OCI-LY1 (cell line): ENCODE results near the gene RABL6.

Source experiments
- H2AFZ ChIP-seq: fragments of 200-600 bp; sonication (generic), shearing (Covaris generic); 2 replicates; pipeline ENCODE4 v1.6.0; 2014; ENCODE audit warnings: antibody characterized with exemption, mild to moderate bottlenecking, low read length
- H3F3A ChIP-seq: fragments of 200-600 bp; sonication (generic), shearing (Covaris generic); 2 replicates; pipeline ENCODE4 v1.6.0; 2014; ENCODE audit warnings: mild to moderate bottlenecking, antibody characterized with exemption, low read length, moderate library complexity; ENCODE audit not compliant: insufficient read depth
- H3K27ac ChIP-seq: fragments of 200-600 bp; sonication (generic); 2 replicates; pipeline ENCODE4 v1.5.1; 2014; ENCODE audit warnings: low read length, mixed run types, mild to moderate bottlenecking, low read depth; ENCODE audit not compliant: poor library complexity, severe bottlenecking
- H3K27me3 ChIP-seq: fragments of 200-600 bp; sonication (generic); 2 replicates; pipeline ENCODE4 v1.6.0; 2014; ENCODE audit warnings: antibody characterized with exemption, mild to moderate bottlenecking, low read length, moderate library complexity; ENCODE audit not compliant: insufficient read depth
- H3K36me3 ChIP-seq: fragments of 200-600 bp; sonication (generic); 2 replicates; pipeline ENCODE4 v1.6.1; 2014; ENCODE audit warnings: mild to moderate bottlenecking, antibody characterized with exemption, low read length, moderate library complexity, mixed read lengths; ENCODE audit not compliant: insufficient read depth
- H3K4me1 ChIP-seq: fragments of 200-600 bp; sonication (generic); 2 replicates; pipeline ENCODE4 v1.5.1; 2014; ENCODE audit warnings: mild to moderate bottlenecking, low read length, moderate library complexity; ENCODE audit not compliant: insufficient read depth, severe bottlenecking
- H3K4me2 ChIP-seq: fragments of 200-600 bp; sonication (generic), shearing (Covaris generic); 2 replicates; pipeline ENCODE4 v1.6.1; 2014; ENCODE audit warnings: low read length
- H3K4me3 ChIP-seq: fragments of 200-600 bp; sonication (generic); 2 replicates; pipeline ENCODE4 v1.5.1; 2014; ENCODE audit warnings: low read length, low read depth, mild to moderate bottlenecking, mixed read lengths; ENCODE audit not compliant: poor library complexity, severe bottlenecking
- H3K79me2 ChIP-seq: fragments of 200-600 bp; shearing (Covaris generic); 2 replicates; pipeline ENCODE4 v1.6.1; 2016; ENCODE audit warnings: mixed run types, low read length, mixed read lengths; ENCODE audit not compliant: insufficient read depth
- H3K9ac ChIP-seq: fragments of 200-600 bp; sonication (generic), shearing (Covaris generic); 2 replicates; pipeline ENCODE4 v1.6.1; 2014; ENCODE audit warnings: mild to moderate bottlenecking, low read length, mixed read lengths
- H3K9me2 ChIP-seq: fragments of 200-600 bp; sonication (generic), shearing (Covaris generic); 2 replicates; pipeline ENCODE4 v1.6.1; 2014; ENCODE audit warnings: low read depth, mild to moderate bottlenecking, low read length, mixed read lengths
- H3K9me3 ChIP-seq: fragments of 200-600 bp; shearing (Covaris generic); 2 replicates; pipeline ENCODE4 v1.6.1; 2014; ENCODE audit warnings: low read length, mixed read lengths
- H4K20me1 ChIP-seq: fragments of 200-600 bp; sonication (generic), shearing (Covaris generic); 2 replicates; pipeline ENCODE4 v1.6.0; 2016; ENCODE audit warnings: mild to moderate bottlenecking, low read length; ENCODE audit not compliant: insufficient read depth
- EZH2 ChIP-seq: fragments of 200-600 bp; sonication (generic), shearing (Covaris generic); IDR thresholded peaks from 2 replicates; pipeline ENCODE4 v1.8.0; 2017; ENCODE audit warnings: borderline replicate concordance, mixed run types, mild to moderate bottlenecking, antibody characterized with exemption, low read length, moderate library complexity, mixed read lengths
- TF ChIP-seq, protein P1 (sequence below): fragments of 200-600 bp; sonication (generic), shearing (Covaris generic); IDR thresholded peaks from 2 replicates; pipeline ENCODE4 v1.5.1; 2017; ENCODE audit warnings: mild to moderate bottlenecking, antibody characterized with exemption, low read length, moderate library complexity, mixed read lengths

RABL6 gene

DNA sequence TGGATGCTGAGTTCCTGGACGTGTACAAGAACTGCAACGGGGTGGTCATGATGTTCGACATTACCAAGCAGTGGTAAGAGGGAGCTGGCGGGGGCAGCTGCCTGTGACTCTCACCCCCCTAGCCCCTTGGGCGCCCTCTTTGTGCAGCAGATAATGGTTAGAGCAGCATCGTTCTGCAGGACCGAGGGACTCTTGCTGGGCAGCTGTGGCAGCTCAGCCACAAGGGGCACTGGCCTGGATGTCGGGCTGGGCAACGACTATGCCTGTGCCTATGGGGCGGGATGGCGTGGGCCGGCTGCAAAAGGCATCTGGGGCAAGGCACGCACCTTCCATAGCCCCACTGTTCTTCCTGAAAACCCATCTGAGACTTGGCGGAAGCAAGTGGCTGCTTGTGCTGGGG lies 21.7 kb downstream of the RABL6 start:
- TF ChIP-seq, protein P1, sequence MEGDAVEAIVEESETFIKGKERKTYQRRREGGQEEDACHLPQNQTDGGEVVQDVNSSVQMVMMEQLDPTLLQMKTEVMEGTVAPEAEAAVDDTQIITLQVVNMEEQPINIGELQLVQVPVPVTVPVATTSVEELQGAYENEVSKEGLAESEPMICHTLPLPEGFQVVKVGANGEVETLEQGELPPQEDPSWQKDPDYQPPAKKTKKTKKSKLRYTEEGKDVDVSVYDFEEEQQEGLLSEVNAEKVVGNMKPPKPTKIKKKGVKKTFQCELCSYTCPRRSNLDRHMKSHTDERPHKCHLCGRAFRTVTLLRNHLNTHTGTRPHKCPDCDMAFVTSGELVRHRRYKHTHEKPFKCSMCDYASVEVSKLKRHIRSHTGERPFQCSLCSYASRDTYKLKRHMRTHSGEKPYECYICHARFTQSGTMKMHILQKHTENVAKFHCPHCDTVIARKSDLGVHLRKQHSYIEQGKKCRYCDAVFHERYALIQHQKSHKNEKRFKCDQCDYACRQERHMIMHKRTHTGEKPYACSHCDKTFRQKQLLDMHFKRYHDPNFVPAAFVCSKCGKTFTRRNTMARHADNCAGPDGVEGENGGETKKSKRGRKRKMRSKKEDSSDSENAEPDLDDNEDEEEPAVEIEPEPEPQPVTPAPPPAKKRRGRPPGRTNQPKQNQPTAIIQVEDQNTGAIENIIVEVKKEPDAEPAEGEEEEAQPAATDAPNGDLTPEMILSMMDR: no peak
- TF ChIP-seq EZH2: no peak
- Histone ChIP-seq H3K27ac (no peak overlapping the region), H3K79me2 (no peaks in the 10 kb centered on the region), H3K36me3 (peaks cover 81% of the 10 kb centered on the region), H3K9ac (no peak overlapping the region), H2AFZ (no peak overlapping the region), H3K9me3 (no peaks in the 10 kb centered on the region), H4K20me1 (no peaks in the 10 kb centered on the region), H3K4me3 (no peak overlapping the region), H3F3A (no peaks in the 10 kb centered on the region), H3K27me3 (no peaks in the 10 kb centered on the region), H3K4me2 (no peak overlapping the region), H3K4me1 (no peaks in the 10 kb centered on the region), H3K9me2 (no peaks in the 10 kb centered on the region)

DNA sequence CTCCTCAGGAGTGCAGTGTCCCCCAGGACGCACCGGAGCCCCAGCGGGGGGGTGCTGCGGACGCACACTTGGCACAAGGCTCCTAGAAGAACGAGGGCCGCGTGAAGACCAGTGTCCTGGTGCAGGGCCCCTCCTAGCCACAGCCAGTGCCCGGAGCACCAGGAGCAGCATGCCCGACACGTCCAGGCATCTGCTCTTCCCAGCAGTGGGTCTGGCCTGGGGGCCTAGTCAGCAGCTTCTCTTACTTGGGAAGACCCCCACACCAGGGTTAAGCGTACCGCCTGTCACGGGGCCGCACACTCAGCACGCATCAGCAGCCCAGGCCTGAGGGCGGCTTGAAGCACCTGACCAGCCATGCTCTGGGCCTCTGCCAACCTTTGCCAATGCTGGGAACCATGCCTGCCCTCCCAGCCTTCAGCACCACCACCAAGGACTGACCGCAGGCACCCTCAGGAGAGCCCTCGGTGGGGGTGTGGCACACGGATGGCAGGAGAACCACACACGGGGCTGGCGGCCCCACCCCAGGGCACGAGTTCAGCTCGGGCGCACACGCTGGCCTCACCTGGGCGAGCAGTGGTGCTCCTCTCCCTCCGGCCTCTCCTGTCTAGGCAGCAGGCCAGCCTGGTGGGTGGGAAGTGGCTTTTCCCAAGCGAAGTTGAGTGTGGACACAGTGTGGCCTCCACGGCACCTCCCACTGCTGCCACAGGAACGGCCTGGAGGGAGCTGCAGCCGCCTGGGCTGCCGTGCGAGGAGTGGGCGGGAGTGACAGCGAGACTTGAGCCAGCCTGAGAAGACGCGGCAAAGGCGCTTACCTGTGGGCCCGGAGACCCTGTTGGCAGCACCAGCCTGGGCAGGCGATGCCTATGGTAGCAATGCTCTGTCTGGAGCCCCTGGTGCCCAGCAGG lies 22.5 kb downstream of the RABL6 start:
- no peaks in the 10 kb centered on the region for H3K4me1 ChIP-seq
- H3K9ac ChIP-seq: no peak overlapping the region
- peaks cover 76% of the 10 kb centered on the region for H3K36me3 ChIP-seq
- no peak for TF ChIP-seq EZH2
- H3K27me3 ChIP-seq: no peaks in the 10 kb centered on the region
- no peaks in the 10 kb centered on the region for H3K79me2 ChIP-seq
- H3K27ac ChIP-seq: no peak overlapping the region
- no peaks in the 10 kb centered on the region for H3K9me3 ChIP-seq
- H3K4me3 ChIP-seq: no peak overlapping the region
- H3K9me2 ChIP-seq: no peaks in the 10 kb centered on the region
- H3F3A ChIP-seq: no peaks in the 10 kb centered on the region
- H2AFZ ChIP-seq: no peak overlapping the region
- H4K20me1 ChIP-seq: no peaks in the 10 kb centered on the region
- no peak overlapping the region for H3K4me2 ChIP-seq

DNA sequence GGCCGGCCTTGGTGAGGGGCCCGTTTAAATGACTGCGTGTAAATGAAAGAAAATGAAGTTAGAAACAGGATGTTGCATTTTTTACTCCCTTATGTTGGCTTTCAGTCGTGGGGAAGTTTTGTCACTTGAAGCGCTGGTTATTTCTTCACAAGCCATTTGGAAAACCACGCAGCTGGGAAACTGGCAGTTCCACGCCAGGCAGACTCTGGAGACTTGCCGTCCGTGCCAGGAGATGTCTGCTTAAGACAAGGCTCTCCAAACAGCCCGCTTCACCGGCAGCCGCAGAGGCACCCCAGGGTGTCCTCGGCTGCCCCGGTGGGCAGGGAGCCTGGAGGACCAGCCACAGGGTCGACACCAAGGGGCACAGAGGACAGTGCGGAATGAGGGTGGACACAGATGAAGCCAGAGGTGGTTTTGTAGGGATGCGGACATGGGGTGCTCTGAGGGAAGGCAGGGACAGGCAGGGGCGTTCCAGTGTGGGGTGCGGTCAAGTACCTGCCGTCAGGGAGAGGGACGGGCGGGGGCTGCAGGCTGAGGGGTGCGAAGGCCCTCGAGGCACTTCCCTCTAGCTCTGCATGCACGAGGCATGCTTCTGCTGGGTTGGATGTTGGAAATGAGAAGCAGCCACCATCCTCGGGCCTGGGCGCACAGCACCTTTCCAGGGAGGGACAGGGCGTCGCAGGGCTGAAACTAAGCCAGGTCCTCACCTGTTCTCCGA lies 23.4 kb downstream of the RABL6 start:
- TF ChIP-seq, protein P1: no peak
- TF ChIP-seq EZH2: no peak
- H3K27ac ChIP-seq: no peak overlapping the region
- no peaks in the 10 kb centered on the region for H3K4me1 ChIP-seq
- no peaks in the 10 kb centered on the region for H3F3A ChIP-seq
- H3K9ac ChIP-seq: no peak overlapping the region
- H3K4me3 ChIP-seq: no peak overlapping the region
- no peaks in the 10 kb centered on the region for H3K79me2 ChIP-seq
- no peak overlapping the region for H2AFZ ChIP-seq
- H3K9me3 ChIP-seq: no peaks in the 10 kb centered on the region
- H3K27me3 ChIP-seq: no peaks in the 10 kb centered on the region
- no peaks in the 10 kb centered on the region for H4K20me1 ChIP-seq
- no peak overlapping the region for H3K4me2 ChIP-seq
- peaks cover 71% of the 10 kb centered on the region for H3K36me3 ChIP-seq
- H3K9me2 ChIP-seq: no peaks in the 10 kb centered on the region
